Mammary epithelial cell (primary cell): ENCODE data around the gene PDZK1.

Experiments
- EZH2 ChIP-seq: IDR thresholded peaks from 2 replicates; pipeline ENCODE4 v1.6.1; 2012; ENCODE audit warnings: low read length, inconsistent platforms, borderline replicate concordance
- TF ChIP-seq, protein P1 (sequence below), 2 donors: IDR thresholded peaks in 1 of 2; conservative IDR thresholded peaks in 1 of 2; 2 replicates each; pipeline ENCODE4 v1.5.1; 2011 to 2012; ENCODE audit warnings: inconsistent platforms in 2 of 2, low read length in 2 of 2, mild to moderate bottlenecking in 2 of 2, control low read depth in 1 of 2, low read depth in 1 of 2; ENCODE audit not compliant: insufficient read depth in 1 of 2; ENCODE audit errors: extremely low read depth in 1 of 2

DNA sequence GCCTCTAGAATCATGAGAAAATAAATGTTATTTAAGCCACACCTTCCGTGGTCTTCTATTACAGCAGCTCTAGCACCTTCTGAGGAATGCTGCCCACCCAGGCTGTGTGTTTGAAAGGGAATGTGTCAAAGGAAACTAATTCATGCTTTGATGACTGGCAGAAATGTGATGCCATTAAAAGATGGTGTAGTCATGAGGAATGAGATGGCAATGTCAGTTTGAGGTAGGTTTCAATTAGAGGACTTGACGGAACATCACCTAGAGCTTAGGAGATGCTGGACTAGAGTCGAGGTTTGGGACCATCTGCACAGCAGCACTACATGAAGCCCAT, 10.6 kb downstream of the PDZK1 start:
- TF ChIP-seq, protein P1, sequence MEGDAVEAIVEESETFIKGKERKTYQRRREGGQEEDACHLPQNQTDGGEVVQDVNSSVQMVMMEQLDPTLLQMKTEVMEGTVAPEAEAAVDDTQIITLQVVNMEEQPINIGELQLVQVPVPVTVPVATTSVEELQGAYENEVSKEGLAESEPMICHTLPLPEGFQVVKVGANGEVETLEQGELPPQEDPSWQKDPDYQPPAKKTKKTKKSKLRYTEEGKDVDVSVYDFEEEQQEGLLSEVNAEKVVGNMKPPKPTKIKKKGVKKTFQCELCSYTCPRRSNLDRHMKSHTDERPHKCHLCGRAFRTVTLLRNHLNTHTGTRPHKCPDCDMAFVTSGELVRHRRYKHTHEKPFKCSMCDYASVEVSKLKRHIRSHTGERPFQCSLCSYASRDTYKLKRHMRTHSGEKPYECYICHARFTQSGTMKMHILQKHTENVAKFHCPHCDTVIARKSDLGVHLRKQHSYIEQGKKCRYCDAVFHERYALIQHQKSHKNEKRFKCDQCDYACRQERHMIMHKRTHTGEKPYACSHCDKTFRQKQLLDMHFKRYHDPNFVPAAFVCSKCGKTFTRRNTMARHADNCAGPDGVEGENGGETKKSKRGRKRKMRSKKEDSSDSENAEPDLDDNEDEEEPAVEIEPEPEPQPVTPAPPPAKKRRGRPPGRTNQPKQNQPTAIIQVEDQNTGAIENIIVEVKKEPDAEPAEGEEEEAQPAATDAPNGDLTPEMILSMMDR (conservative IDR thresholded peaks at IDR 0.05 in 1 of 2, IDR thresholded peaks at IDR 0.05 in 1 of 2; ENCODE audit: extremely low read depth in 1 of 2, insufficient read depth in 1 of 2, low read depth in 1 of 2, low read length in 2 of 2), result no peak
- no peak for TF ChIP-seq EZH2
